Measurements from ENCODE around the gene EPHA8. TPM values are rescaled to one million over a fixed set of nuclear protein-coding genes. Genes with fewer than 3 reads are reported as not detected.

EPHA8 gene
- total RNA-seq, 1 donor from 2014 or later = not detected

DNA sequence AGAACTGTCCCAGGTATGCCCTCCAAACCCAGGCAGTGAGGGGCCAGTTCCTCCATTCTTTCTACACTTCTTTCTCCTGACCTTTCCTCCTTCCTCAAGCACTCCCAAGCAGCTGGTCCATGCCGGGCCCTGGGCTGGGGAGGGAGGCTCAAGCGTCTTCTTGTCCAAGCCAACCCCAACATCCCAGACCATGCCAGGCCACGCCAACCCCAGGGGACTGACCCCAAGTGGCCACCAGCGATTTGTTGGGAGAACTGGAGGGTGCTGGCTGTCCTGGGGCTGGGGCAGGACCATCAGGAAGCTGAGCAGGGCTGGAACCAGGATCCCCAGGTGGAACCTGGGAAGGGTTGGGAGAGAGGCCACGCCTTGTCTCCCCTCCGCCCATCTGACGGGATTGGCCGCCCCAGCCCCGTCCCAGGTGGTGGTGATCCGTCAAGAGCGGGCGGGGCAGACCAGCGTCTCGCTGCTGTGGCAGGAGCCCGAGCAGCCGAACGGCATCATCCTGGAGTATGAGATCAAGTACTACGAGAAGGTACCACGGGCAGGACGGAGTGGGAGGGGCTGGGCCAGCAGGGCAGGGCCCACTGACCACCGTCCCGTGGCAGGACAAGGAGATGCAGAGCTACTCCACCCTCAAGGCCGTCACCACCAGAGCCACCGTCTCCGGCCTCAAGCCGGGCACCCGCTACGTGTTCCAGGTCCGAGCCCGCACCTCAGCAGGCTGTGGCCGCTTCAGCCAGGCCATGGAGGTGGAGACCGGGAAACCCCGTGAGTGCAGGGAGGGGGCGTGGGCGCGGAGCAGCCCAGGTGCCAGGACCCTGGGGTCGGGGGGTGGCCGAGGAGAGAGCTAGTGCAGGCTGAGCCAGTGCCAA lies 29.9 kb downstream of the EPHA8 start:
- Histone ChIP-seq H3F3A (ENCODE audit: low read depth) (no peaks in the 10 kb centered on the region), H3K27me3 (peaks cover 18% of the 10 kb centered on the region), H2AFZ (replicated peaks) (no peak overlapping the region), H3K36me3 (no peaks in the 10 kb centered on the region), H3K4me3 (no peak overlapping the region), H3K9ac (no peak overlapping the region), H3K27ac (no peak overlapping the region), H3K79me2 (ENCODE audit: low read depth) (no peaks in the 10 kb centered on the region), H3K4me1 (no peaks in the 10 kb centered on the region), H3K4me2 (no peak overlapping the region), H3K9me3 (ENCODE audit: low read depth) (no peaks in the 10 kb centered on the region), H4K20me1 (ENCODE audit: low read depth) (no peaks in the 10 kb centered on the region)
- Mint-ChIP-seq H3K27me3 (ENCODE audit: insufficient read depth, low read depth) (peaks cover 16% of the 10 kb centered on the region), H3K9me3 (no peaks in the 10 kb centered on the region), H3K27ac (no peak overlapping the region), H3K4me1 (no peaks in the 10 kb centered on the region), H3K36me3 (no peaks in the 10 kb centered on the region), H3K4me3 (no peak overlapping the region)
- no peak for DNase-seq (ENCODE audit: low spot score)
- TF ChIP-seq EZH2phosphoT487 (IDR thresholded peaks at IDR 0.05) = no peak
- TF ChIP-seq CTCF (IDR thresholded peaks at IDR 0.05) = no peak
- no peak for TF ChIP-seq EZH2 (IDR thresholded peaks at IDR 0.05)

GRCh38 chr1:22594396-22594795 lies 31.1 kb downstream of the EPHA8 start:
- no peak overlapping the region for H2AFZ ChIP-seq (replicated peaks)
- H3K9me3 Mint-ChIP-seq = no peaks in the 10 kb centered on the region
- H3K4me3 Mint-ChIP-seq = no peak overlapping the region

DNA sequence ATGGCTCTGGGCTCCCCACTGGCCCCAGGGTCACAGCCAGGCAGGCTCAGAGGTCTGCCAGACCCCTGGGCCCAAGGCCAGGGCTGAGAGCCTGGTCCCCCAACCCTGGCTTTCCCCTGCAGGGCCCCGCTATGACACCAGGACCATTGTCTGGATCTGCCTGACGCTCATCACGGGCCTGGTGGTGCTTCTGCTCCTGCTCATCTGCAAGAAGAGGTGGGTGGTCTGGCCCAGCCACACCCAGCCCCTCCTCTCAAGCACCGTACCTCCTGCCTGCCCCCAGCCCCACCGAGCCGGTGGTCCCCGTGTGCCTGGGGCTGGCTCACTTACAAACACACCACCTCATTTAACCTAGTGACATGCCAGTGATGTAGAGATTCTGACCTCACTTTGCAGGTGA lies 31.8 kb downstream of the EPHA8 start:
- no peak for DNase-seq (ENCODE audit: low spot score)
- Histone ChIP-seq H3K4me2 (no peak overlapping the region), H3K9ac (no peak overlapping the region), H3K9me3 (ENCODE audit: low read depth) (no peaks in the 10 kb centered on the region), H3K27me3 (peaks cover 18% of the 10 kb centered on the region), H3K36me3 (no peaks in the 10 kb centered on the region), H4K20me1 (ENCODE audit: low read depth) (no peaks in the 10 kb centered on the region), H3K4me3 (no peak overlapping the region), H3F3A (ENCODE audit: low read depth) (no peaks in the 10 kb centered on the region), H3K27ac (no peak overlapping the region), H3K79me2 (ENCODE audit: low read depth) (no peaks in the 10 kb centered on the region), H3K4me1 (no peaks in the 10 kb centered on the region), H2AFZ (replicated peaks) (no peak overlapping the region)
- Mint-ChIP-seq H3K9me3 (no peaks in the 10 kb centered on the region), H3K27ac (no peak overlapping the region), H3K36me3 (no peaks in the 10 kb centered on the region), H3K4me1 (no peaks in the 10 kb centered on the region), H3K4me3 (no peak overlapping the region), H3K27me3 (ENCODE audit: insufficient read depth, low read depth) (peaks cover 19% of the 10 kb centered on the region)
- no peak for TF ChIP-seq EZH2 (IDR thresholded peaks at IDR 0.05)
- no peak for TF ChIP-seq CTCF (IDR thresholded peaks at IDR 0.05)
- TF ChIP-seq EZH2phosphoT487 (IDR thresholded peaks at IDR 0.05) = no peak

More at GRCh38 chr1:22594396-22594795, 31.1 kb downstream of the EPHA8 start:
- Histone ChIP-seq H4K20me1 (ENCODE audit: low read depth) (no peaks in the 10 kb centered on the region), H3K9ac (no peak overlapping the region), H3K36me3 (no peaks in the 10 kb centered on the region), H3F3A (ENCODE audit: low read depth) (no peaks in the 10 kb centered on the region), H3K27me3 (peaks cover 18% of the 10 kb centered on the region), H3K79me2 (ENCODE audit: low read depth) (no peaks in the 10 kb centered on the region), H3K4me2 (no peak overlapping the region), H3K27ac (no peak overlapping the region), H3K9me3 (ENCODE audit: low read depth) (no peaks in the 10 kb centered on the region), H3K4me3 (no peak overlapping the region), H3K4me1 (no peaks in the 10 kb centered on the region)
- Mint-ChIP-seq H3K36me3 (no peaks in the 10 kb centered on the region), H3K27ac (no peak overlapping the region), H3K27me3 (ENCODE audit: insufficient read depth, low read depth) (peaks cover 19% of the 10 kb centered on the region), H3K4me1 (no peaks in the 10 kb centered on the region)
- no peak for DNase-seq (ENCODE audit: low spot score)
- TF ChIP-seq EZH2phosphoT487 (IDR thresholded peaks at IDR 0.05) = no peak
- TF ChIP-seq EZH2 (IDR thresholded peaks at IDR 0.05) = no peak
- no peak for TF ChIP-seq CTCF (IDR thresholded peaks at IDR 0.05)
